ENCODE results near the gene AUTS2.

The AUTS2 gene

GRCh38 chr7:69690329-69690728 is 92.1 kb downstream of the AUTS2 start:
- peak overlapping the region; percentile 96 for H3K27ac ChIP-seq (ENCODE audit: low read depth, low read length, poor library complexity, severe bottlenecking)
- no peak overlapping the region for H2AFZ ChIP-seq (ENCODE audit: low read length)
- peaks cover 68% of the 10 kb centered on the region for H3K79me2 ChIP-seq (ENCODE audit: insufficient read depth, low read length)
- peaks cover 90% of the 10 kb centered on the region for H3K4me1 ChIP-seq (ENCODE audit: insufficient read depth, low read length, severe bottlenecking)
- no peak overlapping the region for H3K4me3 ChIP-seq (ENCODE audit: low read depth, low read length, poor library complexity, severe bottlenecking)
- no peaks in the 10 kb centered on the region for H3K27me3 ChIP-seq (ENCODE audit: insufficient read depth, low read length)
- H4K20me1 ChIP-seq (ENCODE audit: insufficient read depth, low read length): no peaks in the 10 kb centered on the region
- no peaks in the 10 kb centered on the region for H3K9me3 ChIP-seq (ENCODE audit: low read length)
- no peaks in the 10 kb centered on the region for H3K9me2 ChIP-seq (ENCODE audit: low read depth, low read length)
- no peak for TF ChIP-seq EZH2 (IDR thresholded peaks at IDR 0.05; ENCODE audit: borderline replicate concordance, low read length)
- TF ChIP-seq CTCF (IDR thresholded peaks at IDR 0.05; ENCODE audit: low read length): no peak
- H3K36me3 ChIP-seq (ENCODE audit: insufficient read depth, low read length): peaks cover 16% of the 10 kb centered on the region
- H3K4me2 ChIP-seq (ENCODE audit: low read length): no peak overlapping the region; the same call in 1 of the 2 replicates
- no peak overlapping the region; the same call in 1 of the 2 replicates for H3K9ac ChIP-seq (ENCODE audit: low read length)
- peaks cover 13% of the 10 kb centered on the region; the same call in 1 of the 2 replicates for H3F3A ChIP-seq (ENCODE audit: insufficient read depth, low read length)

GRCh38 chr7:69691327-69691726 is 93.1 kb downstream of the AUTS2 start:
- peaks cover 16% of the 10 kb centered on the region for H3K36me3 ChIP-seq (ENCODE audit: insufficient read depth, low read length)
- H4K20me1 ChIP-seq (ENCODE audit: insufficient read depth, low read length): no peaks in the 10 kb centered on the region
- H3K4me2 ChIP-seq (ENCODE audit: low read length): peak overlapping the region; percentile 49; the same call in 1 of the 2 replicates
- peaks cover 19% of the 10 kb centered on the region for H3F3A ChIP-seq (ENCODE audit: insufficient read depth, low read length)
- H3K9ac ChIP-seq (ENCODE audit: low read length): peak overlapping the region; percentile 42; the same call in 1 of the 2 replicates
- H3K27me3 ChIP-seq (ENCODE audit: insufficient read depth, low read length): no peaks in the 10 kb centered on the region
- H3K27ac ChIP-seq (ENCODE audit: low read depth, low read length, poor library complexity, severe bottlenecking): peak overlapping the region; percentile 96
- H2AFZ ChIP-seq (ENCODE audit: low read length): no peak overlapping the region
- H3K4me3 ChIP-seq (ENCODE audit: low read depth, low read length, poor library complexity, severe bottlenecking): peak overlapping the region; percentile 32
- peaks cover 58% of the 10 kb centered on the region for H3K79me2 ChIP-seq (ENCODE audit: insufficient read depth, low read length)
- peaks cover 90% of the 10 kb centered on the region for H3K4me1 ChIP-seq (ENCODE audit: insufficient read depth, low read length, severe bottlenecking)
- H3K9me2 ChIP-seq (ENCODE audit: low read depth, low read length): no peaks in the 10 kb centered on the region
- TF ChIP-seq CTCF (IDR thresholded peaks at IDR 0.05; ENCODE audit: low read length): no peak
- TF ChIP-seq EZH2 (IDR thresholded peaks at IDR 0.05; ENCODE audit: borderline replicate concordance, low read length): no peak
- H3K9me3 ChIP-seq (ENCODE audit: low read length): no peaks in the 10 kb centered on the region

- peak overlapping the region; percentile 32 for H3K4me3 ChIP-seq (ENCODE audit: low read depth, low read length, poor library complexity, severe bottlenecking)
- H3K79me2 ChIP-seq (ENCODE audit: insufficient read depth, low read length): peaks cover 58% of the 10 kb centered on the region
- no peak overlapping the region for H2AFZ ChIP-seq (ENCODE audit: low read length)
- H3K9ac ChIP-seq (ENCODE audit: low read length): peak overlapping the region; percentile 42; the same call in 1 of the 2 replicates
- no peaks in the 10 kb centered on the region for H3K27me3 ChIP-seq (ENCODE audit: insufficient read depth, low read length)
- peaks cover 90% of the 10 kb centered on the region for H3K4me1 ChIP-seq (ENCODE audit: insufficient read depth, low read length, severe bottlenecking)
- no peaks in the 10 kb centered on the region for H3K9me3 ChIP-seq (ENCODE audit: low read length)
- TF ChIP-seq EZH2 (IDR thresholded peaks at IDR 0.05; ENCODE audit: borderline replicate concordance, low read length) (no peak), CTCF (IDR thresholded peaks at IDR 0.05; ENCODE audit: low read length) (no peak; the same call in 1 of the 2 replicates)
- H3K9me2 ChIP-seq (ENCODE audit: low read depth, low read length): no peaks in the 10 kb centered on the region
- peak overlapping the region; percentile 96 for H3K27ac ChIP-seq (ENCODE audit: low read depth, low read length, poor library complexity, severe bottlenecking)
- peaks cover 19% of the 10 kb centered on the region for H3F3A ChIP-seq (ENCODE audit: insufficient read depth, low read length)
- H4K20me1 ChIP-seq (ENCODE audit: insufficient read depth, low read length): no peaks in the 10 kb centered on the region
- peak overlapping the region; percentile 49 for H3K4me2 ChIP-seq (ENCODE audit: low read length)
- H3K36me3 ChIP-seq (ENCODE audit: insufficient read depth, low read length): peaks cover 16% of the 10 kb centered on the region
Observed at GRCh38 chr7:69691734-69692133, 93.5 kb downstream of the AUTS2 start.

Measured in OCI-LY1 (cell line).